H1 (cell line): ENCODE results near the gene SLC6A18. TPM values are rescaled to one million over a fixed set of nuclear protein-coding genes. Genes with fewer than 3 reads are reported as not detected.

ENCODE experiments used
- CBX5 ChIP-seq: fragments of 300-800, 300-1000 bp; sonication (generic); IDR thresholded peaks from 2 replicates; pipeline ENCODE4 v1.7.1; 2016; ENCODE audit warnings: antibody characterized with exemption, low read length, low read depth
- E2F6 ChIP-seq: IDR thresholded peaks from 2 replicates; pipeline ENCODE4 v1.6.1; 2012; ENCODE audit warnings: inconsistent platforms
- TBP ChIP-seq: IDR thresholded peaks from 2 replicates; pipeline ENCODE4 v1.6.1; 2011; ENCODE audit warnings: low read depth, low read length, improper control_type of control experiment
- polyA plus RNA-seq, 7 experiments: library from polyadenylated mRNA; depleted of rRNA in 3 of 7; stranded (reverse) in 5 of 7; unstranded in 2 of 7; fragments of >200 nt in 5 of 7; fragments of 200-250 nt in 2 of 7; gene quantifications; 1 replicate in 5 of 7; 2 replicates in 1 of 7; 4 replicates in 1 of 7; pipeline versions ENCODE4 v1.2.1 to v1.2.3, GENCODE V29; 2011 to 2013; ENCODE audit warnings: missing spikeins in 2 of 7, mixed read lengths in 2 of 7
- total RNA-seq: library from RNA; stranded (reverse); fragmentation: NEBNext Ultra II Directional; extraction: Animal tissue kit (Norgen Biotek cat#: 25700); gene quantifications from 2 replicates; pipeline ENCODE4 v1.2.1, GENCODE V29; 2021

Gene SLC6A18
- total and polyA plus RNA-seq, 2 of the 8 experiments (the other 6 are each of a cell fraction or from before 2014, with no cell fraction given) = not detected

- TF ChIP-seq TBP (no peak), CBX5 (no peak), E2F6 (no peak)
These were observed 40.0 kb upstream of the SLC6A18 start (continued) for GRCh38 chr5:1185038-1185627.
